ENCODE data around the gene FZR1. TPM values are rescaled to one million over a fixed set of nuclear protein-coding genes. Genes with fewer than 3 reads are reported as not detected.
A peak's percentile ranks its signal among the peaks of the same experiment; 100 is the strongest.

Gene FZR1
- total and polyA plus RNA-seq, 2 of the 8 experiments (the other 6 are each of a cell fraction or from before 2014, with no cell fraction given): 21.6 to 35.5 TPM

- peak; percentile 97 for TF ChIP-seq USF2 (IDR thresholded peaks at IDR 0.05; ENCODE audit: low read length)
- TF ChIP-seq MAFK (IDR thresholded peaks at IDR 0.05; ENCODE audit: low read depth, low read length): peak; percentile 5; the same call in 1 of the 2 replicates
- peak; percentile 87 for TF ChIP-seq KDM4A (IDR thresholded peaks at IDR 0.05; ENCODE audit: low read depth, low read length, severe bottlenecking)
- TF ChIP-seq SP4 (IDR thresholded peaks at IDR 0.05; ENCODE audit: low read length): peak; percentile 84; the same call in 1 of the 2 replicates
- peak; percentile 100 for TF ChIP-seq TAF1 (IDR thresholded peaks at IDR 0.05; ENCODE audit: low read depth, low read length)
- 0 out of 2 replicates have a peak, but pooled peaks have one; percentile 58 for TF ChIP-seq EGR1 (IDR thresholded peaks at IDR 0.05; ENCODE audit: borderline replicate concordance, low read depth, low read length)
- TF ChIP-seq RNF2 (IDR thresholded peaks at IDR 0.05; ENCODE audit: borderline replicate concordance, low read depth, low read length, missing control alignments, poor library complexity, severe bottlenecking): no peak
- TF ChIP-seq TEAD4 (IDR thresholded peaks at IDR 0.05; ENCODE audit: low read depth, low read length): peak; percentile 53; the same call in 1 of the 2 replicates
- peak; percentile 89 for TF ChIP-seq POLR2AphosphoS5 (IDR thresholded peaks at IDR 0.05; ENCODE audit: low read depth, low read length)
- peak; percentile 83 for TF ChIP-seq PHF8 (conservative IDR thresholded peaks at IDR 0.05; ENCODE audit: low read depth, low read length)
- TF ChIP-seq CHD2 (IDR thresholded peaks at IDR 0.05; ENCODE audit: low read length): peak; percentile 32; the same call in 1 of the 2 replicates
- TF ChIP-seq POU5F1 (IDR thresholded peaks at IDR 0.05; ENCODE audit: low read depth, low read length): no peak
- TF ChIP-seq EP300 (IDR thresholded peaks at IDR 0.05; ENCODE audit: borderline replicate concordance in 1 of 2, low read depth in 2 of 2, low read length in 2 of 2): peak in 1 of 2 experiments; percentile 99; a peak in 2 of 3 replicates
- TF ChIP-seq JUND (IDR thresholded peaks at IDR 0.05; ENCODE audit: low read length): peak; percentile 99
- peak; percentile 74 for TF ChIP-seq NRF1 (IDR thresholded peaks at IDR 0.05; ENCODE audit: low read depth, low read length)
- TF ChIP-seq CHD1 (IDR thresholded peaks at IDR 0.05; ENCODE audit: low read depth, low read length): peak; percentile 99
- TF ChIP-seq KDM1A (IDR thresholded peaks at IDR 0.05; ENCODE audit: borderline replicate concordance, low read length): no peak
- peak; percentile 62 for TF ChIP-seq SIX5 (IDR thresholded peaks at IDR 0.05; ENCODE audit: low read depth, low read length)
- peak; percentile 89 for TF ChIP-seq ASH2L (IDR thresholded peaks at IDR 0.05; ENCODE audit: low read length)
- peak; percentile 79; the same call in 1 of the 2 replicates for TF ChIP-seq SP1 (IDR thresholded peaks at IDR 0.05; ENCODE audit: low read depth, low read length)
- peak; percentile 52; the same call in 1 of the 2 replicates for TF ChIP-seq RFX5 (IDR thresholded peaks at IDR 0.05; ENCODE audit: borderline replicate concordance, low read depth, low read length)
- TF ChIP-seq HDAC2 (IDR thresholded peaks at IDR 0.05; ENCODE audit: borderline replicate concordance in 1 of 2, low read depth in 2 of 2, low read length in 2 of 2): peak in 1 of 2 experiments; percentile 24; a peak in 1 of 4 replicates
- TF ChIP-seq SIN3A (conservative IDR thresholded peaks at IDR 0.05 in 1 of 2, IDR thresholded peaks at IDR 0.05 in 1 of 2; ENCODE audit: low read depth in 1 of 2, low read length in 2 of 2): peak; percentile 13 to 77; a peak in 2 of 4 replicates
Measured at GRCh38 chr19:3500429-3501101, 5.5 kb upstream of the FZR1 start, which contains the start of gene DOHH (continued).
